GM23248 (cell line): ENCODE measurements around the gene CIAPIN1. TPM values are rescaled to one million over a fixed set of nuclear protein-coding genes. Genes with fewer than 3 reads are reported as not detected.

Source experiments
- DNase-seq: peaks from one replicate; pipeline ENCODE4 v3.0.0-alpha.2; 2015
- H2AFZ ChIP-seq: fragments of 200-600 bp; sonication (generic); 2 replicates; pipeline ENCODE4 v1.6.1; 2016; ENCODE audit warnings: antibody characterized with exemption
- H3F3A ChIP-seq: fragments of 200-600 bp; sonication (generic); 2 replicates; pipeline ENCODE4 v1.6.1; 2016; ENCODE audit warnings: mild to moderate bottlenecking, antibody characterized with exemption, mixed run types; ENCODE audit not compliant: insufficient read depth
- H3K27ac ChIP-seq: fragments of 200-600 bp; sonication (generic); 2 replicates; pipeline ENCODE4 v1.5.1; 2016; ENCODE audit warnings: mild to moderate bottlenecking
- H3K27me3 ChIP-seq: fragments of 200-600 bp; sonication (generic); replicated peaks from 2 replicates; pipeline ENCODE4 v1.6.1; 2016; ENCODE audit warnings: mild to moderate bottlenecking; ENCODE audit not compliant: insufficient read depth
- H3K36me3 ChIP-seq: fragments of 200-600 bp; sonication (generic); 2 replicates; pipeline ENCODE4 v1.6.1; 2016; ENCODE audit warnings: low read depth, mild to moderate bottlenecking
- H3K4me1 ChIP-seq: fragments of 200-600 bp; sonication (generic); 2 replicates; pipeline ENCODE4 v1.6.1; 2016; ENCODE audit warnings: mild to moderate bottlenecking; ENCODE audit not compliant: insufficient read depth
- H3K4me2 ChIP-seq: fragments of 200-600 bp; sonication (generic); one replicate; pipeline ENCODE4 v1.6.1; 2016; ENCODE audit warnings: mild to moderate bottlenecking; ENCODE audit not compliant: unreplicated experiment
- H3K4me3 ChIP-seq: fragments of 200-600 bp; sonication (generic); 2 replicates; pipeline ENCODE4 v1.5.1; 2016; ENCODE audit warnings: mild to moderate bottlenecking
- H3K79me2 ChIP-seq: fragments of 200-600 bp; sonication (generic); 2 replicates; pipeline ENCODE4 v1.6.1; 2016; ENCODE audit warnings: mild to moderate bottlenecking; ENCODE audit not compliant: insufficient read depth
- H3K9ac ChIP-seq: fragments of 200-600 bp; sonication (generic); 2 replicates; pipeline ENCODE4 v1.6.1; 2016; ENCODE audit warnings: mild to moderate bottlenecking
- H3K9me2 ChIP-seq: fragments of 200-600 bp; sonication (generic); 2 replicates; pipeline ENCODE4 v1.6.1; 2016; ENCODE audit warnings: mixed run types, mild to moderate bottlenecking, moderate library complexity; ENCODE audit not compliant: insufficient read depth
- H3K9me3 ChIP-seq: fragments of 200-600 bp; sonication (generic); one replicate; pipeline ENCODE4 v1.6.1; 2017; ENCODE audit warnings: low read depth
- H4K20me1 ChIP-seq: fragments of 200-600 bp; sonication (generic); 2 replicates; pipeline ENCODE4 v1.6.0; 2016; ENCODE audit not compliant: insufficient read depth
- EZH2 ChIP-seq: fragments of 200-600 bp; sonication (generic); IDR thresholded peaks from 2 replicates; pipeline ENCODE4 v1.6.1; 2018; ENCODE audit warnings: antibody characterized with exemption, mild to moderate bottlenecking; ENCODE audit not compliant: insufficient read depth, poor library complexity, severe bottlenecking
- EZH2phosphoT487 ChIP-seq: fragments of 200-600 bp; sonication (generic); IDR thresholded peaks from 2 replicates; pipeline ENCODE4 v1.6.1; 2018; ENCODE audit warnings: antibody characterized with exemption, moderate library complexity, mild to moderate bottlenecking, low read depth; ENCODE audit not compliant: insufficient read depth
- WGBS, 2 experiments: methylation state at CpG; one replicate each; pipeline ENCODE4 v1.1.6; 2015 to 2017; ENCODE audit warnings: low lambda C conversion rate in 2 of 2, low coverage in 1 of 2; ENCODE audit errors: missing lambda C conversion rate in 2 of 2; 5-methylcytosine and 5-hydroxymethylcytosine counted together
- in situ Hi-C: fragments of 300-500 bp; cut with MboI; formaldehyde crosslinking; loops from 2 replicates; pipeline ENCODE4 v1.15.0; 2020
- polyA plus RNA-seq: library from polyadenylated mRNA; unstranded; fragments of >200 nt; fragmentation: Nextera tagmentation; extraction: Ambion mirVana; gene quantifications from 2 replicates; pipeline ENCODE4 v1.2.1, GENCODE V29; 2016
- total RNA-seq: library from RNA; depleted of rRNA; stranded (reverse); fragments of >200 nt; shearing (Covaris generic); gene quantifications from 2 replicates; pipeline ENCODE4 v1.2.3, GENCODE V29; 2014

The CIAPIN1 gene
- total and polyA plus RNA-seq, 2 experiments from 2014 or later = 35.7 to 45.1 TPM

DNA sequence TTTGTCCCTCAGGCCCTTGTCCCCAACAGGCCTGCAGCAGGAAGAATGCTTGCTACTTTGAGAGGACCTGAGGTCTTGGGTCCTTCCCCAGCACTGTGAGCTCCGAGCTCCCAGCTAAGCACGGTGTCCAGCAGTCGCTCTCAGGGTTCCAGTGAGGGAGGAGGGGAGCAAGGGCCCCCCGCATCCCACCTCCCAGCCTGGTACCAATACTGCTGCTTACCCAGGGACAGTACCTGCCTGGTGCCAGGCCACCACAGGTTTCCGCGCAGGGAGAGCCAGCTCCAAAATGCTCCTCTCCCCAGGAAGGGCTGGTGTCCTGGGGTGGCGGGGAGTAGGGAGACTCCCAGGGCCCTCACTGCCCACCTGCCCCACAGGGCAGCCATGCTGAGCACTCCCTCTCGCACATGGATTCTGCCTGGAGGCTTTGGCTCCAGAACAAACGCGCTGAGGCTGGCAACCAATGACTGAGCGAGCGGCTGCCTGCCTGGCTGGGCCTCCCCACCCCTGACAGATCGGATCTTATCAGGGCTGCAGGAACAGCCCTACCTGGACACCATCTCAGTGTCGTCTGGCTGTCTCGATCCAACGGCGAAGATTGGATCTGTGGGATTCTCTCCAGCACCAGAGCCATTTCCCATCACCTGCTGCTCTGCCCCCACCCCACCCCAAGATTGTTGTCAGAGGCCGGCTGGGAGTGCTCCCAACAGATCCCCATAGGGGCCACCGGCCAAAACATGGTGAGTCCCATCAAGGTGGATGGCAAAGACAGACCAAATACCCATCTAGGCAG, 36.7 kb upstream of the CIAPIN1 start:
- no peaks in the 10 kb centered on the region for H3K27me3 ChIP-seq
- 0 out of 2 replicates have a peak, but pooled peaks cover 10% of the 10 kb centered on the region for H3F3A ChIP-seq
- no peak overlapping the region for H3K4me3 ChIP-seq
- H3K36me3 ChIP-seq = no peaks in the 10 kb centered on the region
- no peak overlapping the region for H3K27ac ChIP-seq
- no peak for DNase-seq
- no peaks in the 10 kb centered on the region for H4K20me1 ChIP-seq
- no peaks in the 10 kb centered on the region for H3K9me2 ChIP-seq
- H3K4me2 ChIP-seq = no peak overlapping the region
- no peak overlapping the region for H2AFZ ChIP-seq
- H3K79me2 ChIP-seq = peaks cover 19% of the 10 kb centered on the region
- in situ Hi-C loops = no loop called here
- TF ChIP-seq EZH2phosphoT487 (no peak), EZH2 (no peak)
- H3K4me1 ChIP-seq = peaks cover 30% of the 10 kb centered on the region
- no peaks in the 10 kb centered on the region for H3K9me3 ChIP-seq
- WGBS, 2 experiments = 89 to 92% methylated on average over 14 to 19 of the region's 19 CpGs
- H3K9ac ChIP-seq = no peak overlapping the region

GRCh38 chr16:57482845-57483545, 35.8 kb upstream of the CIAPIN1 start:
- 77 to 83% methylated on average over 14 of the region's 14 CpGs for WGBS, 2 experiments
- Histone ChIP-seq H3K9me3 (no peaks in the 10 kb centered on the region), H3K4me1 (peaks cover 34% of the 10 kb centered on the region), H3K9ac (no peak overlapping the region), H3F3A (0 out of 2 replicates have a peak, but pooled peaks cover 10% of the 10 kb centered on the region), H4K20me1 (no peaks in the 10 kb centered on the region), H3K4me2 (no peak overlapping the region), H2AFZ (no peak overlapping the region), H3K36me3 (no peaks in the 10 kb centered on the region), H3K4me3 (no peak overlapping the region), H3K79me2 (peaks cover 29% of the 10 kb centered on the region), H3K27ac (no peak overlapping the region), H3K27me3 (no peaks in the 10 kb centered on the region), H3K9me2 (no peaks in the 10 kb centered on the region)
- no peak for DNase-seq
- no peak for TF ChIP-seq EZH2phosphoT487
- no peak for TF ChIP-seq EZH2
- in situ Hi-C loops = no loop called here

GRCh38 chr16:57481421-57481820, 34.2 kb upstream of the CIAPIN1 start:
- Histone ChIP-seq H3K4me1 (peaks cover 25% of the 10 kb centered on the region), H3K36me3 (no peaks in the 10 kb centered on the region), H3K79me2 (peaks cover 44% of the 10 kb centered on the region), H3K4me3 (no peak overlapping the region), H3F3A (0 out of 2 replicates have a peak, but pooled peaks cover 10% of the 10 kb centered on the region), H3K9ac (no peak overlapping the region), H3K4me2 (no peak overlapping the region), H3K9me2 (no peaks in the 10 kb centered on the region), H3K27me3 (no peaks in the 10 kb centered on the region), H3K9me3 (no peaks in the 10 kb centered on the region), H4K20me1 (no peaks in the 10 kb centered on the region), H2AFZ (no peak overlapping the region), H3K27ac (no peak overlapping the region)
- no peak for DNase-seq
- in situ Hi-C loops = no loop called here
- TF ChIP-seq EZH2 (no peak), EZH2phosphoT487 (no peak)
- 85 to 89% methylated on average over 4 of the region's 4 CpGs for WGBS, 2 experiments

DNA sequence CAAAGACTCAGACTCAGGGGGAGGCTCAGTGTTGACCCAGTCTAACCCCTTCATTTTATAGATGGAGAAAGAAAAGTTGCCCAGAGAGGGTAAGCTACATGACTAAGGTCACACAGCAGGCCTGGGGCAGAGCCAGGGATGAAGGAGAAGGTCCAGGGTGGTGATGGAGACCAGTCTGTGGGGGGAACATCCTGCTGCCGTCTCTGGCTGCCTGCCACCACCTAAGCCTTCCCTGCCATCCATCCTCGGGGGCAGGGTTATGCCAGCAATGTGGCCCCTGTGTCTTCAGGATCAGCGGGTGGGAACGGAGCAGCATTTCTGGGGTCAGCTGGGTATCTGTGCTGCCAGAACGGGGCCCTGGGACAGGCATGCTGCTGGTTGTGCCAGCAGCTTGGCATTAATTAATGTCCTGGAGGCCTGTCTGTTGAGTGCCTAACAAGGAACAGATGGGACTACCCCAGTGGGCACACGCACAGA, 33.6 kb upstream of the CIAPIN1 start:
- H3K9me3 ChIP-seq = no peaks in the 10 kb centered on the region
- H2AFZ ChIP-seq = peak overlapping the region; percentile 53; the same call in 1 of the 2 replicates
- peak overlapping the region; percentile 56 for H3K27ac ChIP-seq
- in situ Hi-C loops = no loop called here
- DNase-seq = no peak
- H3K4me1 ChIP-seq = peaks cover 25% of the 10 kb centered on the region
- H3K9me2 ChIP-seq = no peaks in the 10 kb centered on the region
- H3K79me2 ChIP-seq = peaks cover 50% of the 10 kb centered on the region
- 0 out of 2 replicates have a peak, but pooled peaks cover 10% of the 10 kb centered on the region for H3F3A ChIP-seq
- H3K4me2 ChIP-seq = peak overlapping the region; percentile 82
- H4K20me1 ChIP-seq = no peaks in the 10 kb centered on the region
- no peaks in the 10 kb centered on the region for H3K27me3 ChIP-seq
- TF ChIP-seq EZH2 (no peak), EZH2phosphoT487 (no peak)
- WGBS, 2 experiments = 41 to 44% methylated on average over 6 of the region's 6 CpGs
- H3K9ac ChIP-seq = peak overlapping the region; percentile 54
- H3K4me3 ChIP-seq = no peak overlapping the region
- no peaks in the 10 kb centered on the region for H3K36me3 ChIP-seq
